8988T (cell line): ENCODE results near the gene TLE6.
"Not testable (repeated sequence)": the region's sequence is repeated elsewhere in the genome, so short reads cannot be mapped to it uniquely, and the experiment has no call there.

Experiments
- DNase-seq: peaks from one replicate; pipeline ENCODE4 v3.0.0; 2011

The TLE6 gene

GRCh38 chr19:3031607-3031867, 54.2 kb downstream of the TLE6 start:
- DNase-seq: no peak

DNA sequence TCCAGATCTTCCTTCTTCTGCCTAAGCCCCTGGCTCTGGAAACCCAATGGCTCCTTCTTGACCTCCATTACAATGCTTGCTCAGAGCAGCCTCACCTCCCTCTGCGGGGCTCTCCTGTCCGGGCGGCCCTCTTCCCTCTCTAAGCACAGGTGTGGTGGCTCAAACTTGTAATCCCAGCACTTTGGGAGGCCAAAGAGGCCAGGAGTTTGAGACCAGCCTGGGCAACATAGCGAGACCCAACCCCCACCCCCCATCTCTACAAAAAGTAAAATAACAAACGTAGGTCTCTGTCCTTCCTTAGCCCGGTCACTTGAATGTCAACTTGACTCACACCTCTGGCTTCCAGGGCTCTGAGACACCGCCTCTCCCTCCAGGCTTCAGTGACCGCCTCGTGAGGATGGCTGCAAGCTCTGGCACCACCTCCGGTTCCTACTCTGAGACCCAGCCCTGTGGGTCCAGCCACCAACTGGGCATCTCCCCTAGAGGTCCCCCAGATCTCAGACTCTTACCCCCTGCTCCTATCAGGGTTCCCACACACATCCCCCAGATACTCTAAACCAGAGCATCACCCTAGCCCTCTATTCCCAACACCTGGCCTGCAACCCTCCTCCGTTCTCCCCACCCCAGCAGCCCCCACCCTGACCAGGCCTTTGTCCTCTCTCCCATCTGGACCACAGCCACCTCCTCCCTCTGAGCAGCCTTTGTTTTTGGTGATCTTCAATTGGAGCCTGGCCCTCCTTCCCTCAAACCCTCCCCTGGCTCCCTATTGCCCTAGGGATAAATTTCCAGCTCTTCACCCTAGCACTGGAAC, 56.4 kb downstream of the TLE6 start:
- DNase-seq: no peak

DNA sequence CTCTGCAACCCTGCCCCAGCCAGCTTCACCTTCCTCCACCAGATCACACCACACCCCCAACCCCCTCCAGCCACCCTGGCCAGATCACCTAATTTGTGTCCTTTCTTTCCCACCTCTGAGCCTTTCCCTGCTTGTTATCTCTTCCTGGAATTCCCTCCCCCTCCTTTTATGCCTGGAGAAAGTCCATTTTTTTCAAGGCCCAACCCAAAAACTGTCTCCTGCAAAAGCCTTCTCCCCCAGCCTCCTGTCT, 57.0 kb downstream of the TLE6 start:
- DNase-seq: no peak

GRCh38 chr19:3034656-3035541, 57.5 kb downstream of the TLE6 start:
- DNase-seq: no peak

GRCh38 chr19:3035542-3036118, 58.3 kb downstream of the TLE6 start:
- peak; percentile 95 for DNase-seq

DNA sequence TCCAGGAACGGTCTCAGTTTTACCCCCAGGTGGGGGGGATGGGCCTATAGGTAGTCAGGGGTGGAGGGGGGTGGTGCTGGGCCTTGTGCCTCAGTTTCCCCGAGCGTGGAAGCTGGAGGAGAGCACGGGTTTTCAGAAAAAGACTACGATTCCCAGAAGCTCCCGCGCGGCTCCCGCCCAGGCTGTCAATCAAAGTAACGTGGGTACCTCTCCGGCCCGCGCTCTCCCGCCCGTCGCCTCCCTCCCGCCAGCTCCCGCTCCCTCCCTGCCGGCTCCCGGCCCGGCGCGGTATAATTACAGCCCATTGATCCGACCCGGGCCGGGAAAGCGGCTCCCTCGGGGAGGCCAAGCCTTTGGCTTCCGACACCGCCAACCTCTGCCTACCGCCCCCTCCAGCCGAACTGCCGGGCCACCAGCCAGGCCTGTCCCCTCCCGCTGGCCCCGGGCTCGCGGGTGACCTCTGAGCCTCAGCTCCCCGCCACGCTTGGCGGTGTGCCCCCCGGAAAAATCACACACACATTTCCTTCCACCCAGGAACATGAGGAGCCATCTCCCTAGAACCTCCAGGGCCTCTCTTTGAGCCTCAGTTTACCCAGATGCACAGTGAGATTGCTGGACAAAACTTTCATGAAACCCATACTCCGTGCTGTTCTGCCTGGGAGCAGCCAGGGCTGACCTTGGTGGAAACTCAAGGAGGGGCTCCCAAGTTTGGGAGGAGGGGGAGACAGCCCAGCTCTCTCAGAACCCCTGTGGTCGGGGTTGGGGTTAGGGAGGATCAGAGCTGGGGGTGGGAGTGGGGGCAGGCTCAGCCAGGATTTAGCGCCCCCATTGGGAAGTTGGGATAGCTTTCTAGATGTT, 59.0 kb downstream of the TLE6 start:
- DNase-seq: peak; percentile 65

GRCh38 chr19:3036977-3037544, 59.7 kb downstream of the TLE6 start:
- not testable (repeated sequence) for DNase-seq

GRCh38 chr19:3038214-3038613, 60.9 kb downstream of the TLE6 start:
- no peak for DNase-seq

GRCh38 chr19:3039125-3039524, 61.8 kb downstream of the TLE6 start:
- no peak for DNase-seq

- DNase-seq: no peak
Measured at GRCh38 chr19:3039641-3040077, 62.3 kb downstream of the TLE6 start.

DNA sequence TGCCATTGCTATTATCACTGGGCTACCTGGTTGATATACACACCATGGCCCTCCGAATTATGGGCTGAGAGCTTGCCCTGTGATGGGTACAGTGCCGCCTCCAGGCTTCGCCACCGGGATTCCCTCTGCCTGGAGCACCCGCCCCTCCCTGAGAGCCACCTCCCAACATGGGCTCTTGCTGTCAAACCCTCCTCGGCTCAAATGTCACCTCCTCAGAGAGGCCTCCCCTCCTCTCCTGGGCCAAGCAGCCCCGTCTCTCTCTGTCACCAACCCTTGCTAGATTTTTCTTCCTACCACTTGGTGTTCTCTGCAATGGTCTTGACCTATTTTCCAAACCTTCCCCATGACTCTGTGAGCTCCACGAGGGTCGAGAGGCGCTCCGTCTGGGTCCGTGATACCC, 64.0 kb downstream of the TLE6 start:
- DNase-seq: no peak

DNA sequence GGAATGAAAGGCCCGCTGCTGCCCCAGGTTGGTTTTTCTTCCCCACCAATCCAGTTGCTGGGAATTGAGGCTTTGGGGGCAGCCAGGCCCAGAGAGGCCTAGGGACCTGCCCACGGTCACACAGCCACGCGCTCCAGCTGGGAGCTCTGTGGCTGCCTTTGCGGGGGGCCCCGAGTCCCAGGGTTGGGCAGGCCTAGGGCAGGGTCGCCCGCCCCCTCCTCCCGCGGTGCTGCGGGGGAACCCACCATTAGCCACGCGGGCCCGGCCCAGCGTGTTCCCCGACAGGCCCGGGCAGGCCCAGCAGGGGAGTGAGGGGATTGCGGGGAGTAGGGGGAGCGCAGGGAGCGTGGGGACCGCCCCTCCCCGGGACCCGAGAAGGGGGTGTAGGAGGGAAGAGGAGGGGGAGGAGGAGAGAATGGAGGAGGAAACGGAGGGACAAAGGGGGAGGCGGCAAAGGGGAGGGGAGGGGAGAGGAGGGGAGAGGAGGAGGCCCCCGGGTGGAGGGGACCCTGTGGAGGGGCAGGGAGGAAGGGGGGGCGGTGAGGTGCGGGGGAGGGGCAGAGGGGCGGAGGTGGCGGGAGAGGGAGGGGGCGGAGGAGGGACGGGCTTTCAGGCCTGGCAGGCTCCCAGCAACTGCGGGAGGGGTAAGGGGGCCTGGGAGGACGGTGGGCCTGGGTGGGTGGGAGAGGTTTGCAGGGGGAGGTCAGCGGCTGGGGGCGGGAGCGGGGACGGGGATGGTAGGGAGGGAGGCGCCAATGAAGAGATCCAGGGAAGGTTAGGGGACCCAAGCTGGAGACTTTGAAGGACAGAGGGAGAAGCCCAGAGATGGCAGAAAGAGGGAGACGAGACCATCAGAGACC, 64.6 kb downstream of the TLE6 start:
- DNase-seq: no peak

DNA sequence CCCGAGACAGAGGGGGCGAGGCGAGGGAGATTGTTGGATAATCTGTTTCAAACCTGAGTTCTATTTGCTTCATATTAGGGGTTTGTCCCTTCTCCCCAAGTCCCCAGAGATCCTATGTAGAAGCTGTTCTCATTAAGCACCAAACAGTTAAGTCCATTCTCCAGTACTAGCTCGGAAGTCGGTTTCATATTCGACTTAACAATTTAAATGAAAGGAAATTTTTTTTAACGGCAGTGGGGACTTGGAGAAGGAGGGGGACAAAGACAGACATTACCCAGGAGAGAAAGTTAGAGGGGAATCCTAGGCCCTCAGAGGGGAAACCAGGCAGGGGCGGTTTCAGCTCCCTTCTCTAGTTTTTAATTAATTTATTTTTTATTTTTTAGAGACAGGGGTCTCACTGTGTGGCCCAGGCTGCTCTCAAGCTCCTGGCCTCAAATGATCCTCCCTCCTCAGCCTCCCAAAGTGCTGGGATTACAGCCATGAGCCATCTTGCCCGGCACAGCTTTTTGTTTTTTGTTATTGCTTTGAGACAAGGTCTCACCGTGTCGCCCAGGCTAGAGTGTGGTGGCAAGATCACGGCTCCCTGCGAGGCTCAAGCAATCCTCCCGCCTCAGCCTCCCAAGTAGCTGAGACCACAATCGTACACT, 65.4 kb downstream of the TLE6 start:
- no peak for DNase-seq
